Neural cell (in vitro differentiated cells): ENCODE results near the gene MIEF1. TPM values are rescaled to one million over a fixed set of nuclear protein-coding genes. Genes with fewer than 3 reads are reported as not detected.

Experiments
- H2AFZ ChIP-seq: fragments of 200-600, 300-800 bp; sonication (generic), shearing (Covaris generic); 2 replicates; pipeline ENCODE4 v1.6.0; 2014; ENCODE audit warnings: low read depth, mild to moderate bottlenecking, antibody characterized with exemption, low read length, moderate library complexity
- H3F3A ChIP-seq: fragments of 200-600 bp; shearing (Covaris generic); 2 replicates; pipeline ENCODE4 v1.6.1; 2016; ENCODE audit warnings: mild to moderate bottlenecking, moderate library complexity, mixed read lengths, antibody characterized with exemption, low read length; ENCODE audit not compliant: insufficient read depth, poor library complexity, severe bottlenecking
- H3K27ac ChIP-seq: fragments of 200-600, 300-800 bp; sonication (generic), shearing (Covaris generic); 2 replicates; pipeline ENCODE4 v1.5.1; 2014; ENCODE audit warnings: mild to moderate bottlenecking, low read length, moderate library complexity
- H3K27me3 ChIP-seq: fragments of 300-800, 200-600 bp; sonication (generic), shearing (Covaris generic); 2 replicates; pipeline ENCODE4 v1.6.0; 2014; ENCODE audit warnings: mild to moderate bottlenecking, low read depth, low read length, moderate library complexity; ENCODE audit not compliant: insufficient read depth
- H3K36me3 ChIP-seq: fragments of 300-800, 200-600 bp; sonication (generic), shearing (Covaris generic); 2 replicates; pipeline ENCODE4 v1.5.1; 2014; ENCODE audit warnings: mild to moderate bottlenecking, antibody characterized with exemption, low read length, moderate library complexity; ENCODE audit not compliant: insufficient read depth
- H3K4me2 ChIP-seq: fragments of 300-800, 200-600 bp; sonication (generic), shearing (Covaris generic); 2 replicates; pipeline ENCODE4 v1.6.0; 2014; ENCODE audit warnings: mild to moderate bottlenecking, low read length
- H3K4me3 ChIP-seq: fragments of 300-800, 200-600 bp; sonication (generic), shearing (Covaris generic); 2 replicates; pipeline ENCODE4 v1.5.1; 2014; ENCODE audit warnings: mild to moderate bottlenecking, low read length, moderate library complexity
- H3K79me2 ChIP-seq: fragments of 200-600 bp; shearing (Covaris generic); replicated peaks from 2 replicates; pipeline ENCODE4 v1.6.0; 2014; ENCODE audit warnings: mild to moderate bottlenecking, low read length, moderate library complexity; ENCODE audit not compliant: insufficient read depth
- H3K9ac ChIP-seq: fragments of 300-800, 200-600 bp; sonication (generic), shearing (Covaris generic); 2 replicates; pipeline ENCODE4 v1.6.1; 2016; ENCODE audit warnings: mild to moderate bottlenecking, low read length, mixed read lengths
- H3K9me2 ChIP-seq: fragments of 200-600 bp; shearing (Covaris generic); 2 replicates; pipeline ENCODE4 v1.6.1; 2016; ENCODE audit warnings: mild to moderate bottlenecking, low read length, mixed read lengths; ENCODE audit not compliant: insufficient read depth
- H3K9me3 ChIP-seq: fragments of 200-600, 300-800 bp; sonication (generic), shearing (Covaris generic); 2 replicates; pipeline ENCODE4 v1.6.1; 2016; ENCODE audit warnings: mild to moderate bottlenecking, mixed run types, low read length, moderate library complexity, mixed read lengths
- H4K20me1 ChIP-seq: fragments of 200-600 bp; shearing (Covaris generic); 2 replicates; pipeline ENCODE4 v1.6.1; 2016; ENCODE audit warnings: mild to moderate bottlenecking, mixed run types; ENCODE audit not compliant: insufficient read depth
- EP300 ChIP-seq: fragments of 450-650 bp; conservative IDR thresholded peaks from 2 replicates; pipeline ENCODE4 v1.6.1; 2014; ENCODE audit warnings: antibody characterized with exemption, mild to moderate bottlenecking, moderate library complexity; ENCODE audit not compliant: poor library complexity, severe bottlenecking
- EZH2 ChIP-seq: fragments of 200-600, 300-800 bp; shearing (Covaris generic), sonication (generic); IDR thresholded peaks from 2 replicates; pipeline ENCODE4 v1.6.1; 2014; ENCODE audit warnings: antibody characterized with exemption, low read length, borderline replicate concordance, mild to moderate bottlenecking; ENCODE audit not compliant: insufficient read depth, poor library complexity, severe bottlenecking
- MXI1 ChIP-seq: fragments of 450-650 bp; conservative IDR thresholded peaks from 2 replicates; pipeline ENCODE4 v1.6.1; 2014; ENCODE audit warnings: antibody characterized with exemption, mild to moderate bottlenecking; ENCODE audit not compliant: poor library complexity, severe bottlenecking
- POLR2AphosphoS5 ChIP-seq: IDR thresholded peaks from 2 replicates; pipeline ENCODE4 v1.6.1; 2012
- RAD21 ChIP-seq: fragments of 450-650 bp; conservative IDR thresholded peaks from 2 replicates; pipeline ENCODE4 v1.6.1; 2014; ENCODE audit warnings: antibody characterized with exemption, mild to moderate bottlenecking, moderate library complexity
- SMC3 ChIP-seq: fragments of 450-650 bp; conservative IDR thresholded peaks from 2 replicates; pipeline ENCODE4 v1.6.1; 2014; ENCODE audit warnings: antibody characterized with exemption, mild to moderate bottlenecking, moderate library complexity; ENCODE audit not compliant: poor library complexity
- TAF1 ChIP-seq: IDR thresholded peaks from 2 replicates; pipeline ENCODE4 v1.6.1; 2012; ENCODE audit warnings: low read depth
- polyA minus RNA-seq: library from RNA; depleted of rRNA, polyadenylated mRNA; stranded (reverse); fragments of >200 nt; gene quantifications from 2 replicates; pipeline ENCODE4 v1.2.3, GENCODE V29; 2014
- polyA plus RNA-seq: library from polyadenylated mRNA; depleted of rRNA; stranded (reverse); fragments of >200 nt; gene quantifications from 2 replicates; pipeline ENCODE4 v1.2.3, GENCODE V29; 2014
- TF ChIP-seq, protein P1 (sequence below): fragments of 450-650 bp; IDR thresholded peaks from 2 replicates; pipeline ENCODE4 v1.5.1; 2014; ENCODE audit warnings: antibody characterized with exemption, mild to moderate bottlenecking, moderate library complexity; ENCODE audit not compliant: poor library complexity, severe bottlenecking
- TF ChIP-seq, protein P2 (sequence below): IDR thresholded peaks from 2 replicates; pipeline ENCODE4 v1.6.1; 2012; ENCODE audit warnings: borderline replicate concordance

Gene MIEF1
- 15.3 and 19.8 TPM in 2 replicates for polyA plus RNA-seq
- polyA minus RNA-seq: 32.1 and 36.5 TPM in 2 replicates

DNA sequence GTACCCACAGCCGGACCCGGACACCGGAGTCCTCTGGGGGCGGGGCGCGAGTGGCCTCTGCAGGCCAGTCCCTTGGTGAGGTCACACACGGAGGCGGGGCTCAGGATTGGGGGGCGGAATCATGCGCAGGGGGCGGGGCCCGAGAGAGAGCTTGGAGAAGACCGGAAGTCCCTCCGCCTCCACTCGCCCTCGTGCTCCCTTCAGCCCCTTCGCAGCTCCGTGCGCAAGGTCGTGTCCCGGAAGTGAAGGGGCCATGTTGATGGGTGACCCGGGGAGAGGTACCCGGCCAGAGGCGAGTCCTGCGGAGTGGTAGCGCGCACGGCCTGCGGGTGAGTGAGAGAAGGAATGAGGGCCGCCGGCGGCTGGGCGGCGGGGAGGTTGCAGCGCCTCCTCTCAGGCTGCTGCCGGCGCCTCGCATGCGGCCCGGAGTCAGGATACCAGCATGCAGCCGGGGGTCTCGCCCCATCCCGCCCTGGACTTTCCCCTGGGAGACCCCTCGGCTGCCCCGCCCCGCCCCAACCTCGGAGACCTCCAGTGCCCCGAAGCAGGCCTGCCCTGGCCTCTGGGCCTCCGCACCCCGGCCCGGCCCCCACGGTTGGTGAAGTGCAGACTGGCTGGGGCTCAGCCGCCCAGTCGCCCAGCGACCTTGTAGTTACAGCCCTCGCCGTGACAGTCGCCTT lies at the start of gene MIEF1:
TSS of gene MIEF1 (plus strand) at position 182 of the 680 bp plus-strand sequence. CDS start 9,005 bp downstream, outside the sequence.
- H3K27me3 ChIP-seq: no peaks in the 10 kb centered on the region
- H2AFZ ChIP-seq: peak within 1 kb of the TSS; percentile 86
- H3K27ac ChIP-seq: peak within 1 kb of the TSS; percentile 63
- peak within 1 kb of the TSS; percentile 83 for H3K9ac ChIP-seq
- H3F3A ChIP-seq: no peaks in the 10 kb centered on the region
- no peaks in the 10 kb centered on the region for H4K20me1 ChIP-seq
- no peaks in the 10 kb centered on the region for H3K9me3 ChIP-seq
- TF ChIP-seq POLR2AphosphoS5 (peak; percentile 79), EP300 (peak; percentile 36), MXI1 (peak; percentile 94), TAF1 (no peak), RAD21 (no peak)
- TF ChIP-seq, protein P1, sequence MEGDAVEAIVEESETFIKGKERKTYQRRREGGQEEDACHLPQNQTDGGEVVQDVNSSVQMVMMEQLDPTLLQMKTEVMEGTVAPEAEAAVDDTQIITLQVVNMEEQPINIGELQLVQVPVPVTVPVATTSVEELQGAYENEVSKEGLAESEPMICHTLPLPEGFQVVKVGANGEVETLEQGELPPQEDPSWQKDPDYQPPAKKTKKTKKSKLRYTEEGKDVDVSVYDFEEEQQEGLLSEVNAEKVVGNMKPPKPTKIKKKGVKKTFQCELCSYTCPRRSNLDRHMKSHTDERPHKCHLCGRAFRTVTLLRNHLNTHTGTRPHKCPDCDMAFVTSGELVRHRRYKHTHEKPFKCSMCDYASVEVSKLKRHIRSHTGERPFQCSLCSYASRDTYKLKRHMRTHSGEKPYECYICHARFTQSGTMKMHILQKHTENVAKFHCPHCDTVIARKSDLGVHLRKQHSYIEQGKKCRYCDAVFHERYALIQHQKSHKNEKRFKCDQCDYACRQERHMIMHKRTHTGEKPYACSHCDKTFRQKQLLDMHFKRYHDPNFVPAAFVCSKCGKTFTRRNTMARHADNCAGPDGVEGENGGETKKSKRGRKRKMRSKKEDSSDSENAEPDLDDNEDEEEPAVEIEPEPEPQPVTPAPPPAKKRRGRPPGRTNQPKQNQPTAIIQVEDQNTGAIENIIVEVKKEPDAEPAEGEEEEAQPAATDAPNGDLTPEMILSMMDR: no peak
- H3K4me3 ChIP-seq: peak within 1 kb of the TSS; percentile 97
- peaks cover 6% of the 10 kb centered on the region for H3K36me3 ChIP-seq
- H3K79me2 ChIP-seq: peaks cover 18% of the 10 kb centered on the region
- peak within 1 kb of the TSS; percentile 98 for H3K4me2 ChIP-seq
- H3K9me2 ChIP-seq: no peaks in the 10 kb centered on the region

DNA sequence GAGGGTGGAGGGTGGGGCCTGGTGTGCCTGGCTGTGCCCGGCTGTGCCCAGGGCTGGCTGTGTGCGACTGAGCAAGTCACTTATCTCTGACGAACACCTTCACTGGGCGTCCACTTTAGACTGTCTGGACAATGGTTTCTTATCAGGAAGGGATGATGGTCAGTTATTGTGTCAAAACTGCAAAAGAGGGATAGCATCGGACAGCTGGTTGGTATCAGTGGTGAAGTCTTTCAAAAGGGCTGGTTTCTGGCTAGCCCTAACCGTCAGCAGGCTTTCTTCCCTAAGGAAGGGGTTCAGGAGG lies 49.4 kb upstream of the MIEF1 start:
- H3K4me3 ChIP-seq: no peak overlapping the region
- no peak overlapping the region for H3K9ac ChIP-seq
- no peaks in the 10 kb centered on the region for H3F3A ChIP-seq
- H3K4me2 ChIP-seq: no peak overlapping the region
- no peaks in the 10 kb centered on the region for H3K36me3 ChIP-seq
- H2AFZ ChIP-seq: no peak overlapping the region
- H3K9me3 ChIP-seq: no peaks in the 10 kb centered on the region
- H3K27me3 ChIP-seq: no peaks in the 10 kb centered on the region
- H4K20me1 ChIP-seq: no peaks in the 10 kb centered on the region
- H3K9me2 ChIP-seq: no peaks in the 10 kb centered on the region
- no peaks in the 10 kb centered on the region for H3K79me2 ChIP-seq
- TF ChIP-seq EZH2 (no peak), SMC3 (no peak), TAF1 (no peak), RAD21 (no peak), EP300 (no peak), POLR2AphosphoS5 (no peak), MXI1 (no peak)
- TF ChIP-seq, protein P2, sequence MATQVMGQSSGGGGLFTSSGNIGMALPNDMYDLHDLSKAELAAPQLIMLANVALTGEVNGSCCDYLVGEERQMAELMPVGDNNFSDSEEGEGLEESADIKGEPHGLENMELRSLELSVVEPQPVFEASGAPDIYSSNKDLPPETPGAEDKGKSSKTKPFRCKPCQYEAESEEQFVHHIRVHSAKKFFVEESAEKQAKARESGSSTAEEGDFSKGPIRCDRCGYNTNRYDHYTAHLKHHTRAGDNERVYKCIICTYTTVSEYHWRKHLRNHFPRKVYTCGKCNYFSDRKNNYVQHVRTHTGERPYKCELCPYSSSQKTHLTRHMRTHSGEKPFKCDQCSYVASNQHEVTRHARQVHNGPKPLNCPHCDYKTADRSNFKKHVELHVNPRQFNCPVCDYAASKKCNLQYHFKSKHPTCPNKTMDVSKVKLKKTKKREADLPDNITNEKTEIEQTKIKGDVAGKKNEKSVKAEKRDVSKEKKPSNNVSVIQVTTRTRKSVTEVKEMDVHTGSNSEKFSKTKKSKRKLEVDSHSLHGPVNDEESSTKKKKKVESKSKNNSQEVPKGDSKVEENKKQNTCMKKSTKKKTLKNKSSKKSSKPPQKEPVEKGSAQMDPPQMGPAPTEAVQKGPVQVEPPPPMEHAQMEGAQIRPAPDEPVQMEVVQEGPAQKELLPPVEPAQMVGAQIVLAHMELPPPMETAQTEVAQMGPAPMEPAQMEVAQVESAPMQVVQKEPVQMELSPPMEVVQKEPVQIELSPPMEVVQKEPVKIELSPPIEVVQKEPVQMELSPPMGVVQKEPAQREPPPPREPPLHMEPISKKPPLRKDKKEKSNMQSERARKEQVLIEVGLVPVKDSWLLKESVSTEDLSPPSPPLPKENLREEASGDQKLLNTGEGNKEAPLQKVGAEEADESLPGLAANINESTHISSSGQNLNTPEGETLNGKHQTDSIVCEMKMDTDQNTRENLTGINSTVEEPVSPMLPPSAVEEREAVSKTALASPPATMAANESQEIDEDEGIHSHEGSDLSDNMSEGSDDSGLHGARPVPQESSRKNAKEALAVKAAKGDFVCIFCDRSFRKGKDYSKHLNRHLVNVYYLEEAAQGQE: no peak
- TF ChIP-seq, protein P1: no peak
- H3K27ac ChIP-seq: no peak overlapping the region
